Putamen (tissue), 1 donor: ENCODE measurements around the gene ATP5ME.
A peak's percentile ranks its signal among the peaks of the same experiment; 100 is the strongest.
"Not testable (repeated sequence)": the region's sequence is repeated elsewhere in the genome, so short reads cannot be mapped to it uniquely, and the experiment has no call there.

ENCODE experiments used
- DNase-seq: peaks from one replicate; pipeline ENCODE4 v3.0.0-alpha.2; 2016; ENCODE audit warnings: low spot score

Gene ATP5ME

GRCh38 chr4:668219-668618, 5.9 kb downstream of the ATP5ME start:
- DNase-seq = not testable (repeated sequence)

DNA sequence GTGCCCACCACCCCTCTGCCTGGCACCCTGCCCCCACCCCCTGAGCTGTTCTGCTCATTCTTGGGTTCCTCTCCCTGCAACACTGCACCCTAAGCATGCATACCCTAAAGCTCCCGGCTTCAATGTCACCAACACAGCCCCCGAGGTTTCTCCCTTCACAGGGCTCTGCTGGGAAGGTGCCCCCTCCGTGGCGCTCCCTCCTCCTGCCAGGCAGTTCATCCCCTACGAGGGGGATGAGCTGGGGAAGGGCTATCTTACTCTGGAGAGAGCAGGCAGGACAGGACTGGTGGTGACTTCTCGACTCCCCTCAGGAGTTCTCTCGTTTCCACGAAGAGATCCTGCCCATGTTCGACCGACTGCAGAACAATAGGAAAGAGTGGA, 6.5 kb downstream of the ATP5ME start:
- no peak for DNase-seq

DNA sequence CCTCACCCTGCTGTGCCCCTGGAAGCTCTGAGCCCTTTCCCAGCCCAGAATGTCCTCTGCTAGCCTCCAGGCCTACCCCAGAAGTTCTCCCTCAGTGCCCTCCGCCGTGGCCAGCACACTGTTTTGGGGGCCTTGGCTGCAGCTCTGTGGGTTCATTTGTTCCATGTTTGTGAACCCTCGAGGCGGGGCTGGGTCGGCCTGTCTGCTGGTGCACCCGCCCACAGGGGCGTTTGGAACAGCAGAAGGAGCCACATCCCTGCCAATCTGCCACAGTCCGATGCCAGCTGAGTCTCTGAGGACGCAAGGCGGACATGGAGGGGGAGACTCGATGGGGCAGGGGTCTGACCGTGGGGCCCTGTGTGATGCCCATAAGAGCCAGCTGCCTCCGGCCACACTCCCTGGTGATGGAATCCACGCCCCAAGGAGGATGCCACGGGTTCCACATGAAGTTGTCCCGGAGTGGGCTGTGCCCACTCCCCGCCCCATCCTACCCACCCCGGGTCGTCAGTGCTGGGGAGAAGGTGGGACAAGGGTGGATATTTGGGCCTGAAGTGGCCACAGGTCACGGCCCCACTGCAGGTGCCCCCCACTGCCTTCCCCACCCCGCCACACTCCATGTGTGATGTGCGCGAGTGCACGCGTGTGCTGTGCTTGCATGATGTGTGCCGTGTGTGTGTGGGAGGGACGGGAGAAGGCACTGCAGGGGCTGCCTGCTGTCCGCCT, 7.1 kb downstream of the ATP5ME start:
- DNase-seq = no peak

- DNase-seq = no peak
Measured at GRCh38 chr4:666436-666810, 7.7 kb downstream of the ATP5ME start.

DNA sequence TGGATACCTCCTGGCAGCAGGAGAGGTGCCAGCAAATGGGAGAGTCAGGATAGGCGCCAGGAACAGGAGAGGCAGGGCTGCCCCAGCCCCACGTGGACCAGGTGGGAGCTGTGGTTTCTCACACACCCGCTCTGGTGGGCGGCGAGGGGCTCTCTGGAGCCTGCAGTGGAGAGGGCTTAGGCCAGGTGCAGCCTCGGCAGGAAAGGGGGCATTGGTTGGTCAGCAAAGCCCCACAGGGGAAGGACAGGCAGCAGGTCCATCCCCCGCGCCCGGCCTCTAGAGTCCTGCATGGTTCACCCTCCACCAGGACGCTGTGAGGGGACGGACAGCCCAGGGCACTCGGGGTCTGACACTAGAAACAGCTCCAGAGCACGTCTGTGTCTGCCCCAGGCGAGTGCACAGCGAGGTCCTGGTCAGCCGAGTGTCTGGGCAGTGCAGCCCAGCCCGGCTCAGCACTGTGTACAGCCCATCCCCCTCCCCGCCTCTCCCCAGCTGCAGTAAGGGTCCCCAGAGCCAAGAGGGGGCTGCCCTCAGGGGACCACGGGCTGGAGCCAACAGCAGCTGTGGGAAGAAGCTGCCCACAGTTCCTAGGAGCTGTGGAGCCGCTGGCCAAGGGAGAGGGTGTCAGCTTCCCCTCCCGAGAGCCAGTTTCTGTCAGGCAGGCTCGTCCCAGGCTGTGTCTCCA, 8.2 kb downstream of the ATP5ME start:
- DNase-seq = peak; percentile 57

GRCh38 chr4:665381-665750, 8.7 kb downstream of the ATP5ME start:
- DNase-seq = no peak

DNA sequence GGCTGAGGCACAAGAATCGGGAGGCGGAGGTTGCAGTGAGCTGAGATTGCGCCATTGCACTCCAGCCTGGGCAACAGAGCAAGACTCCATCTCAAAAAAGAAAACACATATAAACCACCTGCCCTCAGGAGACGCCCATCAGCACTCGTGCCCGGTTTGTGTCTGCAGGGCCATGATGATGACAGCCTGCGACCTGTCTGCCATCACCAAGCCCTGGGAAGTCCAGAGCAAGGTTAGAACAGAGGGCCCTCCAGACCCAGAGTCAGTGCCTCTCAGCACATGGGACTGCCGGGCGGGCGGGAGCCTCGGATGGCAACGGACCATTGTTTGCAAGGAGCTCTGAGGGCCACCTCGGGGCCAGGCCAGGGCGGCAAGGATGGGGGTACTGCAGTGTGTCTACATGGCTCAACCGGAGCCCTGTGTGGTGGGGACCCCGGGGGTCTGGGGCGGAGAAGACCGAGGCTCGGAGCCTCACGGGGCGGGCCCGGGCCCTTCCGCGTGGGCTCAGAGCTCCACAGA, 9.3 kb downstream of the ATP5ME start:
- DNase-seq = no peak

DNA sequence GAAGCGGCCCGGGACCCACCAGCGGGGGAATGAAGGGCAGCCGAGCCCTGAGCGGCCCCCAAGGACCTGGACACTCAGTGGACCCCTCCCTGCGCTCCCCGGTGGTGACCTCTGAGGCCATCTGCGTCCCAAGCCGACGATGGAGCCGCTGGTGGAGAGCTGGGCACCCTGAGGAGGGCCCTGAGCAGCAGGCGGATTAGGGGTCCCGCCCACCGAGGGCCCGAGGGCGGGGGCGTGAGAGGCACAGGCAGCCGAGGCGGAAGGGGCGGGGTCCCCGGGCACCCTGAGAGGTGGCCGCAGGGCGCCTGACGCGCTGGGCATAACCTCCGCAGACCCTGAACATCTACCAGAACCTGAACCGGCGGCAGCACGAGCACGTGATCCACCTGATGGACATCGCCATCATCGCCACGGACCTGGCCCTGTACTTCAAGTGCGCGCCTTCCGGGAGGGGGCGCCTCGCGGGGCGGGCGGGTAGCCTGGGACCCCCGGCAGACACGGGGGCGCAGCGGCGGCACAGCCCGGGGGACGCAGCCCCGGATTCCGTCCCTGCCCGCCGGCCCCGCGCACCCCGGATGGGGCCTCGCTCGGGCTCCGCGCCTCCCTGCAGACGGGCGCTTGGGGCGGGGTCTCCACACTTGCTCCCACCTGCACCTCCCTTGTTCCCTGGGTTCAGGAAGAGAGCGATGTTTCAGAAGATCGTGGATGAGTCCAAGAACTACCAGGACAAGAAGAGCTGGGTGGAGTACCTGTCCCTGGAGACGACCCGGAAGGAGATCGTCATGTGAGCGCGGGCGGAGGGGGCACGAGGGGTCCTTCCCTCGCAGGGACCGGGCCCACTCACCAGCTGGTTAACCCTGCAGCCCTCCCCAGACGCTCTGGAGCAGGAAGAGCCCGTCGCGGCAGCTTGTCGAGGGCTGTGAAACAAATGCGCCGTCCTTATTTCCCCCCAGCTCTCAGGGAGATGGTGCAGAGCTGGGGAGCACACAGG, 10.3 kb downstream of the ATP5ME start:
- no peak for DNase-seq

DNA sequence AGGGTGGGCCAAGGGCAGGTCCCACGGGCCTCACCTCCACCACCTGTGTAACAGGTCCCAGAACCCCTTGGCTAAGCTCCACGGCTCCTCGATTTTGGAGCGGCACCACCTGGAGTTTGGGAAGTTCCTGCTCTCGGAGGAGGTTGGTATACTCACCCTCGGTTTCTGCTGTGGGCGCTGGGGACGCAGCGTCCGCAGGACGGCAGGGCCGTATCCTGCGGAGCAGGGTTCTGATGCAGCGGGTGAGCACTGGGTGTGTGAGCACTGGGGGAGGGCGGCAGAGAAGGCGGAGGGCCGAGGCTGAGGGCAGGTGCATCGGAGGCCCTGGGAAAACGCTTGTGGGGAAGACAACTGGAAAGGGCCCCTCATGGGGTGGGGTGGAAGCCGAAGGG, 11.0 kb downstream of the ATP5ME start:
- DNase-seq = no peak

- no peak for DNase-seq
Measured at GRCh38 chr4:661881-662761, 12.0 kb downstream of the ATP5ME start.

DNA sequence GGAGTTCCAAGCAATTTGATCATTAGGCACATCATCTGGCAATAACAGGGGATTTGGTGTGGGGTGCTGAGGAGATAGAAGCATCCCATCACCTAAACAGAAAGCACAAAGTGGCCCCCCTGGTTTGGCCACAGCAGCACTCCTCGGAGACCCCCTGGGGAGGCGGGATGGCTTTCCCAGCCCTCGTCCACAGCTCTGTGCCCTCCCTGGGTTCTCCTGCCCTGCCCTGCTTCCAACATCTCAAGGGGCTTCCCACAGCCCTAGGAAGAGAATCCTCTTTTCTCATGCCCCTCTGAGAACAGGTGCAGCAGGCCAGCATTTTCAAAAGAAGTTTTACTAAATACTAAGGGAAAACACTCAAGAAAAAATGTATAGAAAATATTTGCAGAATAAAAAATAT, 12.8 kb downstream of the ATP5ME start:
- no peak for DNase-seq

- DNase-seq = no peak
Measured at GRCh38 chr4:660401-660800, 13.7 kb downstream of the ATP5ME start.

GRCh38 chr4:659851-660250, 14.2 kb downstream of the ATP5ME start:
- no peak for DNase-seq

GRCh38 chr4:658681-659667, 15.1 kb downstream of the ATP5ME start:
- no peak for DNase-seq

DNA sequence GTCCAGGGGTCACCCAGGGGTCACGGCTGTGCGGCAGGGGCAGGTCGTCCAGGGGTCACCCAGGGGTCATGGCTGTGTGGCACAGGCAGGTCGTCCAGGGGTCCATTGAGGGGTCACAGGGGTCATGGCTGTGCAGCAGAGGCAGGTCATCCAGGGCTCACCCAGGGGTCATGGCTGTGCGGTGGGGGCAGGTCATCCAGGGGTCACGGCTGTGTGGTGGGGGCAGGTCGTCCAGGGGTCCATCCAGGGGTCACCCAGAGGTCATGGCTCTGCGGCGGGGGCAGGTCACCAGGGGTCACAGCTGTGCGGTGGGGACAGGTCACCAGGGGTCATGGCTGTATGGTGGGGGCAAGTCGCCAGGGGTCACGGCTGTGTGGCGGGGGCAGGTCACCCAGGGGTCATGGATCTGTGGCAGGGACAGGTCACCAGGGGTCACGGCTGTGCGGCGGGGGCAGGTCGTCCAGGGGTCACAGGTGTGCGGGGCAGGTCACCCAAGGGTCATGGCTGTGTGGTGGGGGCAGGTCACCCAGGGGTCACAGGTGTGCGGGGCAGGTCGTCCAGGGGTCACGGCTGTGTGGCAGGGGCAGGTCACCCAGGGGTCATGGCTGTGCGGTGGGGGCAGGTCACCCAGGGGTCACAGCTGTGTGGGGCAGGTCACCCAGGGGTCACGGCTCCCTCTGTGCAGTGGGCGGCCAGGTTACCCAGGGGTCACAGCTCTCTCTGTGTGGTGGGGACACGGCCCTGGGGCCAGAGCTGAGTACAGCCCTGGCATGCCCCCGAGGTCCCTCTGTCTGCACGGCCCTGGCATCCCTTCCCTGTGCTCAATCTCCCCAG, 16.0 kb downstream of the ATP5ME start:
- DNase-seq = no peak

GRCh38 chr4:657338-657833, 16.7 kb downstream of the ATP5ME start:
- no peak for DNase-seq

- no peak for DNase-seq
Measured at GRCh38 chr4:656436-657337, 17.4 kb downstream of the ATP5ME start.
